ENCODE data around the gene HOXC6.

Gene HOXC6

GRCh38 chr12:54028314-54029201 lies at the start of gene HOXC6:
Gene HOXC6 (plus strand): TSS chr12:54028440. CDS start chr12:54028522, 82 bp downstream.
- DNase-seq (ENCODE audit: low spot score): no peak

GRCh38 chr12:53978477-53979356 lies 49.5 kb upstream of the HOXC6 start:
- no peak for DNase-seq (ENCODE audit: low spot score)

- no peak for DNase-seq (ENCODE audit: low spot score)
These were observed 48.0 kb upstream of the HOXC6 start for GRCh38 chr12:53980104-53980801.

GRCh38 chr12:53980802-53981496 lies 47.3 kb upstream of the HOXC6 start:
- no peak for DNase-seq (ENCODE audit: low spot score)

DNA sequence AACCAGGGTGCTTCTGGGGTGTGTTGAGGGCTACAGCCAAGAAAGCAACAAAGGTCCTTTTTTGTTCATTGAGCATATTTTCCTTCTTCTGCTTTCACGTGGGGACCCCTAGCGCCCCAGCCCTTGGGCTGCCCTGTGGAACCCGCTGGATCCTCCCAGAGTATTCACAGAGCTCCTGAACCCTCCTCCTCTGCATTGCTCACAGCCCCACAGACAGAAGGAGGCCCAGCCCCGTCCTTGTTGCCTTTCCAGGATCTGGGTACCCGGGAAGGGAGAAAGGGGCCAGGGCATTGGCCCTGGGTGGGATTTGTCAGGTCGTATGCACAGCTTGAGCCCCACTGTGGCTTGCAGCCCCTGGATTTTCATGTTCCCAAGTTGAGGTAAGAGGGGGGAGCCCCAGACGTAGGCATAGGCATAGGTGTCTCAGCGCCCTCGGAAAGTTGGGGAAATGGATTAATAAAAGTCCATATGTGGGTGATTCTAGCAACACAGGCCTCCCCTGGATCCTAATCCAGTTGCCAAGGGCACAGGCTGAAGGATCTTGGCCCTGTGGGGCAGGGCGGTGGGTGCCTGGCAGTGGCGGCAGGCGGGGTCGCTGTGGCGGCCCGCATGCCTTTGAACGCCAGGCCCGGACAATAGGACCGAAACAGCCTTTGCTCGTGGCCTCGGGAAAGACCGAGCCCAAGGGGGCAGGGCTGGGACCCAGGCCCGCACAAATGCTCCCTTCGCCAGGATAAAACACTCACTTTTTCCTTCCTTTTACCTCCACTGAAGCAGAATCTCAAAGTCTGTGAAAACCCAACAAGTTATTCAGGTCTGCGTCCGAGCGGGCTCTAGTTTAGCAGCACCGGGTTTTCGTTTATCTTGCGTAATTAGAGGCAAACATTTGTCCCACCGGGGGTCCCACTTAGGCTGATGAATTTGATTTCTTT lies 46.3 kb upstream of the HOXC6 start:
- DNase-seq (ENCODE audit: low spot score): no peak

GRCh38 chr12:53982648-53983567 lies 45.3 kb upstream of the HOXC6 start:
- no peak for DNase-seq (ENCODE audit: low spot score)

DNA sequence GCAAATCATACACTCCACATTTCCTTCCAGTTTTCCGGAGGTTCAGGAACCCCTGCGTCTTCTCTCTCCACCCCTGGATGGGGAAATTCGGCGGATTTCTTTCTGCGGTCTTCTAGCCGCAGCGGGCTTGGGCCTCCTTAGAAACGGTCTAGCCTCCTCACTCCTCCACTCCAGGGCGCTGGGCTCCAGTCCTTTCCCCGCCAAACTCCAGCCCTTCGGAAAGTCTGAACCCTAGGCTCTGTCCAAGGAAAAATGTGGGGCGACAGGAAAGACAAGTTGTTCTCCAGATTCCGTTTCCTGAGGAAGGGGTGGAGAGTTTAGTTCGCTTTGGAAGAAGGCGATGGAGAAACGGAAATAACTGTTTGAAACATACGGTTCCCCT lies 44.7 kb upstream of the HOXC6 start:
- no peak for DNase-seq (ENCODE audit: low spot score)

DNA sequence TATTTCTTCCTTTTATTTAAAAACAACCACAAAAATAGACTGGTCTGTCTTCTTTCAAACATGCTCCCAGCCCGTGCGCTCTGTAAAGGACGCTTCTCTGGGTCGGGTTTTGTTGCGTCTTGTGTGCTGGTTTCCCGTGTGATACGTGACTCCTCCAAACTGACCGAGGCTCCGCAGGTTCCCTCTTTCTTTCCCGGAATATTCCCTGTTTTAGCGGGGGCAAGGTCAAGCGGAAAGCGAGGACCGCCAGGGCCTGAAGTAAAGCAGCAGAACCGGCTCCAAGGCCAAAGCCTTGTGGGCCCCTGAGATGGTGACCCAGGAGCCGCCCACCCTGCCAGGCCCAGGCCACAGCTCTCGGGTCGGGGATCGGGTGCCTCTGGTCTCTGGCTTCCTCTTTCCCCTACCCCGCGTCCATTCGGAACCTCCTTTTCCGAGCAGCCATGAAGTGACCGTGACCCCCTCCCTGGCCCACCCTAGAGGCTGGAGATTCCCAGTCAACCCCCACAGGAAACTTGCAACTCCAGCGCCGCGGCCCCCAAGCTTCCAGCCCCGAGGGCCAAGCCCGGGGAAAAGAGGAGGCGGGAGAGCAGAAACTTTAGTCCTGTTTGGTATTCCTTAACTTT lies 44.2 kb upstream of the HOXC6 start:
- no peak for DNase-seq (ENCODE audit: low spot score)

GRCh38 chr12:53984901-53985691 lies 43.1 kb upstream of the HOXC6 start, which contains the start of gene HOXC10:
Gene HOXC10 (plus strand): TSS chr12:53985146. CDS start chr12:53985260, 114 bp downstream.
- DNase-seq (ENCODE audit: low spot score): peak; percentile 56

DNA sequence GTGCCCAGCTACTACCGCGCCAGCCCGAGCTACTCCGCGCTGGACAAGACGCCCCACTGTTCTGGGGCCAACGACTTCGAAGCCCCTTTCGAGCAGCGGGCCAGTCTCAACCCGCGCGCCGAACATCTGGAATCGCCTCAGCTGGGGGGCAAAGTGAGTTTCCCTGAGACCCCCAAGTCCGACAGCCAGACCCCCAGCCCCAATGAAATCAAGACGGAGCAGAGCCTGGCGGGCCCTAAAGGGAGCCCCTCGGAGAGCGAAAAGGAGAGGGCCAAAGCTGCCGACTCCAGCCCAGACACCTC lies 42.6 kb upstream of the HOXC6 start:
- DNase-seq (ENCODE audit: low spot score): no peak

DNA sequence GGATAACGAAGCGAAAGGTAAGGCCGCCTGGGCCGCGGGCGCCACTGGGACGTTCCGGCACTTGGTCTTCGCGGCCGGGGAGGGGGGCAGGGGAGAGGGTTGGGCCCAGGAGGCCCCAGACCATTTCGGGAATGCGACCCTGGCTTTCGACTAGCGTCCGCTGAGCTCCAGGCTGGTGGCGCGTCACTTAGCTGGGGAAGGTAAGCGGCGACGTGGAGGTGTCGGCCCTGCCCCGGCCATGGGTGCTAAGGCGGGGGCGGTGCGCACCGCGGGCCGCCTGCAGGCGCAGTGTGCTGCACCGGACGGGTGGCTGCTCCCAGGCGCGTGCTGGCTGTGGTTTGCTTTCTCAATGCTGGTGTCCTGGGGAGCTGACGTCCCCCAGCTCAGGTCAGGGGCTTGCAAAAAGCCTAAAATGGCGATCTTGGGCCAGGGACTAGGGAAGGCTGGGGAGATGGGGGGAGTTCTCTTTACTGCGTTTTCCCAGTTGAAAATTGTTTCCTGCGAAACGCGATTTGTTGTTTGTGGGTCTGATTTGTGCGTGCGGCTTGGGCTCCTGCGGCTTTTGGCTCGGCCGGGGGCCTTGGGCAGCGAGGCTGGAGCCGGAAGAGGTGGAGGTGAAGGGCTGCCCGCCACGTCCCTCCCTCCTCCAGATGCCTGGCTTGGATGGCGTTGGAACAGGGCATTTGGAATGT lies 42.1 kb upstream of the HOXC6 start:
- no peak for DNase-seq (ENCODE audit: low spot score)

DNA sequence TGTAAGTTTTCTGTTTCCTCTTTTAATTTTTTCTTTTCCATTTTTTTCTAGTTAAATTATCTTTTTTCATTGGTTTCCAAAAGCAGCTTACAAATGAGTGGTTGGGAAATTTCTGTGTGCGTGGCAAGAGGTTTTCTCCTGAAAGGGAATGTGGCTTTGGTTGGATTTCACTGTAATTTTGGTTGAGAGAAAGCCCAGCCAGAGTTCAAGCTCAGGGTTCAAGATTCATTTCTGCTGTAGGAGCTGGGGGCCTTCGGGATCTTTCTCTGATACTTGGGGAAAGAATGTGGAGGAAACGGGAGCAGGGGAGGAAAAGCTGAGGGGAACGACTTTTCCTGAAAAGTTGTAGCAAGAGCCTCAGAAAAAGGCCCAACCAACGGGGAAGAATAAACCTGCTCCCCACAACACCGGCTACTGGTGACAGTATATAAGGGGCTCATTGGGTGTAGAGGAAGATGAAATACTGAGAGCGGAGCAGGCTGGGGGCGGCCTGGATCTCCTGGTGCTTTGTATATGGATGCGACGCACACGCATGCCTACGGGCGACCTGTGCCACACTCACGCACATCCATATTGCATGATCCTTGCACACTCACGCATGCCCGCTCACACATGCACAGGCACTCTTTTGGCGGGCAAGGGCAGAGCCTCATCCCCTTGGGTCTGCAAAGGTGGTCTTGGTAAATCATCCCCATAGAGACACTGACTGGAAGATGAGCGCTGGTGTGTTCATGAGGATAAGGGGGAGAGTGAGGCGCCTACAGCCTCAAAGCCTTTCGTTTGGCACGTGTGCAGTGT lies 41.4 kb upstream of the HOXC6 start:
- DNase-seq (ENCODE audit: low spot score): no peak

- DNase-seq (ENCODE audit: low spot score): no peak
These were observed 40.4 kb upstream of the HOXC6 start for GRCh38 chr12:53987787-53988230.

DNA sequence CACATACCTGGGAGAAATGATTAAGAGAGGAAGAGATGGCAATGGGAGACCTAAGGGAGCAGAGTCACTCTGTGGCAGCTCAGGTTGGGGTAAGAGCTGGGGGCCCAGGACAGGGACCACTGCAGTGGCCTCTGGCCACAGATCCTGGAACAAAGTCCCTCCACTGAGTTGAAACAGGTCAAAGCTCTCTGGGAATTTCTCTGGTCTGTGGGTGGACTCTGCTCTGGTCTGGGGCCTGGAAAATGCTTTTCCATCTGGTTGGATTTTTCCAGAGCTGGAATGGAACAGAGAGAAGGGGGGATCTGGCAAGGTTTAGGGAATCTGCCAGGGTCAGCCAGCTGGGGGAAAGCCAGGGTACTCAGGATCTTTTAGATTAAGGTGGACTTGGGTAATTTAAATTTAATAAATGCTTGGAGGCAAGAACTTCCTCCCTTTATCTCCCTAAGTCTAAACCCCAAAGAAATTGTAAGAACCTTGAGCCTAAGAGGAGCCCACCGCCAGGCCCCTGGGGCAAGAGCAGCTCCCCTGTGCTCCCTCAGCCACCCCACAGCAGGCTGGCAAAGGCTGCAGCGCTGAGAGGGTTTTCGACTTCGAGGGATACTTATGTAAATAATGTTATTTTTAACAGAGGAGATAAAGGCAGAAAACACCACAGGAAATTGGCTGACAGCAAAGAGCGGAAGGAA lies 39.6 kb upstream of the HOXC6 start:
- no peak for DNase-seq (ENCODE audit: low spot score)

DNA sequence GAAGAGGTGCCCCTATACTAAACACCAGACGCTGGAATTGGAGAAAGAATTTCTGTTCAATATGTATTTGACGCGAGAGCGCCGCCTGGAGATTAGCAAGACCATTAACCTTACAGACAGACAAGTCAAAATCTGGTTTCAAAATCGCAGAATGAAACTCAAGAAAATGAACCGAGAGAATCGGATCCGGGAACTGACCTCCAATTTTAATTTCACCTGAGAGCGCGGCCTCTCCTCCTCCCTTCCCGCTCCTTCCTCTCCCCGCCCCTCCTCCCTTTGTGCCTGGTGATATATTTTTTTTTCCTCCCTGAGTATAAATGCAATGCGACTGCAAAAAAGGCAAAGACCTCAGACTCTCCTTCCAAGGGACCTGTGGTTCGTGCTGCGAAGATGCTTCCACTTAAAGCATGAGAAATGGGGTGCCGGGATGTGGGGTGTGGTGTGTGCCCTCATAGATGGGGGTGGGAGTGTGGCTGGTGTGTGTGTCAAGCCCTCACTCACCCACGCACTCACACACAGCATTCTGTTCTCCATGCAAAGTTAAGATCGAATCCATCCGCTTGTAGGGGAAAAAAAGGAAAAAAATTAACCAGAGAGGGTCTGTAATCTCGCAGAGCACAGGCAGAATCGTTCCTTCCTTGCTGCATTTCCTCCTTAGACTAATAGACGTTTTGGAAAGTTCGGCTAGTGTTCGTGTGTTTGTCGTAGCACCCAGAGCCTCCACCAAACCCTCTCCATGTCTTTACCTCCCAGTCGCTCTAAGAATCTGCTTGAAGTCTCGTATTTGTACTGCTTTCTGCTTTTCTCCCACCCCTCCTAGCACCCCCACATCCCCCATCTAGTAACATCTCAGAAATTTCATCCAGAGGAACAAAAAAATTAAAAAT lies 38.8 kb upstream of the HOXC6 start:
- DNase-seq (ENCODE audit: low spot score): no peak

Data from hematopoietic multipotent progenitor cell treated with erythropoietin and hydrocortisone succinate and interleukin-3 and kit ligand, for 17 days (in vitro differentiated cells).